PC-3 (cell line): Measurements from ENCODE around the gene SNX5.

Experiments
- CTCF ChIP-seq: fragments of 300-600 bp; sonication (generic); conservative IDR thresholded peaks from 2 replicates; pipeline ENCODE4 v1.5.1; 2017; ENCODE audit warnings: antibody characterized with exemption, low read depth, mild to moderate bottlenecking, low read length
- EZH2 ChIP-seq: fragments of 300-600 bp; sonication (generic); IDR thresholded peaks from one replicate; pipeline ENCODE4 v1.6.1; 2017; ENCODE audit warnings: antibody characterized with exemption, mild to moderate bottlenecking, low read length; ENCODE audit not compliant: unreplicated experiment
- EZH2phosphoT487 ChIP-seq: fragments of 300-600 bp; sonication (generic); IDR thresholded peaks from 2 replicates; pipeline ENCODE4 v1.6.1; 2018; ENCODE audit warnings: mild to moderate bottlenecking, antibody characterized with exemption, low read length, borderline replicate concordance

- TF ChIP-seq CTCF: no peak
- no peak for TF ChIP-seq EZH2
- TF ChIP-seq EZH2phosphoT487: no peak
Measured at GRCh38 chr20:18005990-18006364, 37.4 kb upstream of the SNX5 start.
